Hematopoietic multipotent progenitor cell (in vitro differentiated cells): ENCODE data around the gene TBCC. TPM values are rescaled to one million over a fixed set of nuclear protein-coding genes. Genes with fewer than 3 reads are reported as not detected.

Experiments
- DNase-seq, 3 donors: peaks; one replicate each; pipeline ENCODE4 v3.0.0-alpha.2; 2011 to 2015; ENCODE audit warnings: low read depth in 2 of 3, low spot score in 2 of 3
- total RNA-seq: library from RNA; depleted of rRNA; stranded (reverse); fragments of >200 nt; gene quantifications from one replicate; pipeline ENCODE4 v1.2.3, GENCODE V29; 2012

The TBCC gene
- total RNA-seq, 1 donor = 57.4 TPM

DNA sequence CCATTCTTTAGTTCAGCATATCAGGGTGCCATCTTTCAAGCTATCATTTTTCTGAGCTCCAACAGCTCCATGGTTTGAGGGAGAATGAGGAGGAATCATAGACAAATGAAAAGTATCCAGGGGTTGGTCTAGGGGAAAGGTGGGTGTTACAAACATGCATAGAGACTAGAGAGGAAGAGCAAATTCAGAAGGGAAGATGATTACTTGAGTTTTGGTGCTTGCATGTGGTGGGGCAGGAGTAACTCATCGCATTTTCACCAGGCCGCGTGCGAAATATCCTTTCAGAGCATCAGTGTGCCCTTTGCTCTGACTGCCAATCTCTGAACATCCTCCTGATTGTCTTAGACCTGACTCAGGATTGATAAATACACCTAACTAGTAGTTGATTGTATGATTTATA lies 28.3 kb upstream of the TBCC start:
- DNase-seq = no peak

GRCh38 chr6:42771741-42772100 lies 25.8 kb upstream of the TBCC start:
- no peak for DNase-seq

DNA sequence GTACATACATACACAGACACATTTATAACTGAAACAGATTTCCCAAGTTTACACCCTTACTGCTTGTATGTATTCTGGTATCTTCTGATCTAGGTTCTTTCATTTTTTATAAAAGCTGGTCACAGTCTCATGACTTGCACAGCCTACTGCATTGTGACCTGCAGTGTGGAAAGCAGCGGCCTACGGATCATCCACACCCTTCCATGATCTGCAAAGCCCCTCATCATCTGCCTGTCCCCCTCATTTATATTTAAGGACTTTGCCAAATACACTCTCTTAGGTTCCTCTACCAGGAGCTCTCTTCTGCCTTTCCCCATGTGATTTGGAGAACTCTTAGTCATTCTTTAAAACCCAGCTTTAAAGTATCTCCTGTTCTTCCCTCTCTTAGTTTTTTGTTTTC lies 23.9 kb upstream of the TBCC start:
- no peak for DNase-seq

GRCh38 chr6:42769051-42769450 lies 23.1 kb upstream of the TBCC start:
- no peak for DNase-seq

GRCh38 chr6:42766163-42766670 lies 20.3 kb upstream of the TBCC start:
- no peak for DNase-seq

DNA sequence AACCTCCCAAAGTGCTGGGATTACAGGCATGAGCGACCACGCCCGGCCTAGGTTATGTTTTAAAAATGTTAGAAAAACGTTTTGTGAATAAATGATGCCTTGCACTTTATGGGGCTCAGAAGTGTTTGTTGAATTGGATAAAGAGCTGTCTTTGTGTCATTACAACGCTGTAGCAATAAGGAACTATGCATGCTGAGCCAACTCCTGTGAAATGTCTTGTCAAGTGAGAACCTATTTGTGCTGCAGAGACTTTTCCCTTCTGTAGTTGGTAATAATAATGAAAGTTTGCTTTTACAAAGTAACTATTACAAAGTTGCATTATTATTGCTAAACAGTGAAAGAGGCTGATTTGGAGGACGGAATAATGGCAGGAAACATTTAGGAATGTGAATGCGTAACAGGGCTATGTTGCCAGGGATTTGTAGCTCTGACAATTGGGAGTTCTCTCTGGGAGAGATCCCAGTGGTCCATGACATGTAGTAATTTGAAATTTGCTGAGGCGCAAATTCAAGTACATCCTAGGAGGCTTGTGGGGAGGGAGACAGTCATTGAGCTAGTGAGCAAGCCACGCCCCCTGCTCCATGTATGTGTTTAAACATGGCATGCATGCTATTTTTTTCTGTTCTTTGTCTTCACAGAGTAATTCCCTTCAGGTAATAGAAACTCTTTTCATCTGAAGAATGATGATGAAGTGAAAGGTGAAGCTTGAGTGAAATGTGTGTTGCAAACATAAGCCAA lies 19.2 kb upstream of the TBCC start:
- no peak for DNase-seq

DNA sequence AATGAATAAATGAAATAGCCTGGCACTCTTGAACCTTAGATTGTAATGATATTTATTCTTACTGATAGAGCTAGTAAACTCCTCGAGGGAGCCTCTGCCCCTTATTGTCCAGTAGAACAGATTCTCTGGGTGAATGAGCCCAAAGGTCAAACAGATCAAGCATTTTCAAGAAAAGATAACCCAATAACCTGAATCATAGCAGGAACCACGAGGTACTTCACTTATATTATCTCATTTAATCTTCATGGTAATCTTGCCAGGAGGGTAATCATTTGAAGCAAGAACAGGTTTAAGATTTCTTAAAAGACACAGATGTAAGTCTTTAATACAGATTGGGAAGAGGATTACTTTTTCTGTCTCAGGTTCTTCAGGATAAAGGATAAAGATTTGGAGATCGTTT lies 17.0 kb upstream of the TBCC start:
- DNase-seq = no peak

GRCh38 chr6:42762426-42762859 lies 16.5 kb upstream of the TBCC start:
- no peak for DNase-seq

- DNase-seq = no peak
Observed at GRCh38 chr6:42761287-42762067, 15.6 kb upstream of the TBCC start.

GRCh38 chr6:42758756-42759430 lies 13.0 kb upstream of the TBCC start:
- DNase-seq = no peak

DNA sequence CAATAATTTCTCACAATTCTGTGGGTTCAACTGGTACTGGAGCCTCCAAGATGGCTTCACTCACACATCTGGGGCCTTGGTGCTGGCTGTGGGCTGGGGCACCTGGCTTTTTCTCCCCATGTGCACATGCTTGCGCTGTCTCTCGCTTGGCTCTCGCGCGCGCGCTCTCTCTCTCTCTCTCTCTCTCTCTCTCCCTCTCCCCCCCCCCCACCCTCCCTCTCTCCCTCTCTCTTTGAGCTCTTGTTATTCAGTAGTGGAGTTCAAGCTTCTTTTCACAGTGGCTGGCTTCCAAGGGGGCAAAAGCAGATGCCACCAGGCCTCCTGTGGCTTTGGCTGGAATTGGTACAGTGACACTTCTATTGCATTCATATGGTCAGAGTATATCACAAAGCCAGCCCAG lies 10.8 kb upstream of the TBCC start:
- DNase-seq = no peak

DNA sequence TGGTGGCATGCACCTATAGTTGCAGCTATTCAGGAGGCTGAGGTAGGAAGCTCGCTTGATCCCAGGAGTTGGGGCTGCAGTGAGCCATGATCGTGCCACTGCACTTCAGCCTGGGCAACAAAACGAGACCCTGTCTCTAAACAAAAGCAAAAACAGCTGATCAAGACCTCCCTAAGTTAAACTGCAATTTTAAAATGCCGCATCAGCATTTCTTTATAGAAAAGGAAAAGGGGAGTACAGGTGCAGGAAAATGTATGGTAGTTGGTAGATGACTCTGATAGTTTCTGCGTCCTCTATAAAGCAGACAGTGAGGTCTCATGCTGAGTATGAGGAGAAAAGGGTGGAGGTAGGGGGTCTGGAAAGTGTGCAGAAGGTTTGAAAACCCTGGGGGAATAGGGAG lies 8.9 kb upstream of the TBCC start:
- no peak for DNase-seq

GRCh38 chr6:42751055-42751454 lies 5.2 kb upstream of the TBCC start:
- DNase-seq = no peak

GRCh38 chr6:42748203-42748898 lies 2.4 kb upstream of the TBCC start:
- no peak for DNase-seq

DNA sequence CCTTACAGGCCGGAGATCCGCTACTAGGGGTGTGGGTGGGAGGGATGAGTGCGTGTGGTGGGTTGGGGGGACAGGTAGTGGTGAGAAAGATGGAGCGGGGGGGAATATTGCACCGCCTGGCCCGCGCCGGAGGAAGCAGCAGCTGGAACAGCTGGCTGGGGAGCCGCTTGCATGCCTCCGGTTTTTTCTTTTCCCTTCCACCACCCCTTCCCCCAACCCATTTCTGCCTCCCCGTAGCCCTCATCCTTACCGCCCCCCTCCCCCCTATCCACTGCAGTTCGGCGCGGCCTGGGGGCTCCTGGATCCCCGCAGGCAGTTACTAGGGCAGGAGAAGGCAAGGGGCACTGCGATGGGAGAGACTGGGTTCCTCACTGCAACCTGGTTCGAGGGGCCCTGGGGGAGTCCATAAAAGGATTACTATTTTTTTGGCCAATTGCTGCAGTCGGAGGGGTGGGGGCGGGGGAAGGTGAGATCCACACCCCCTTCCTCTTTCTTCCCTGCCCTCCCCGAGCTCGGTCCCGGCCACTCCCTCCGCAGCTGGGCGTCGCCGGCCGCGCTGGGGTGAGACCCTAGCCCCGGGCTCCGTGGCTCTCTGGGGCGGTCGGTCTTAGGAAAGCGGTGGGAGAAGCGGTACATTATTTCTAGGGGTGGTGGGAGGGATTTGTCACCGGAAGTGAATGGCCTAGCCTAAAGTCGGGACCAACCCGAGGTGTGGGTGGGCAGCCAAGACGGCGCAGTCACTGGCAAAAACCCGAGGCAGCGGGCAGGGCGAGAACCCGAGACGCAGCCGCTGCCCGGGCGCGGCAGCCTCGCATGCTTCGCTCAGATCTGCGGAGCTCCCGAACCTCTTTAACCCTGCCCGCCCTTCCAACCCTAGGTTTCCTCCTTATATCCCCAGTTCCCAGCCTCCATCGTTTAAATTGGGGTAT lies 824 bp upstream of the TBCC start:
- DNase-seq = peak; percentile 64 to 97 (median 93)

DNA sequence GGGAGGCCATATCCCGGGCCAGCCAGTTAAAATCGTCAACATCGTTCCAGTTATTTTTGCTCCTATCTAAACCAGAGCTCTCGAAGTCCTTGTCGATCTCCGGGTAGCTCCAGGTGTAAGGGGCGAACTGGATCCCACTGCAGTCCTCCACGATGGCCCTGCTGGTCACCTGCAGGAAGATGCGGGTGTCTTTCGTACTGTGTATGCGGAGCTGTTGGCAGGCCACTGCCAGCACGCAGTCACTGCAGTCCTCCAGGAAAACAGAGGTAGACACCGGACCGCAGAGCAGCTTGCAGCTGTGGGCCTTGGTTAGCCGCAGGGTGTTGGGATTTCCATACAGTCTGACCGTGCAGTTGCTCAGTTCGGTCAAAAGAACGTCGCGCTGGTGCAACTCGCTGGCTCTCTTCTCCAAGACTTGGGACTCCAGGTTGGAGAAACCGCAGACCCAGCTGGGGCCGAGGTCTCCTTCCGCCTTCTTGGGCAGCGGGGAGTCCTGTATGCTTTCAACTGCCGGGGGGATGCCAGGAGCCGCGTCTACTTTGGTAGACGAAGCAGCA lies 742 bp downstream of the TBCC start:
- DNase-seq = peak in 2 of 3 donors; percentile 29 to 33

- no peak for DNase-seq
Observed at GRCh38 chr6:42744351-42744893, 1.5 kb downstream of the TBCC start.

DNA sequence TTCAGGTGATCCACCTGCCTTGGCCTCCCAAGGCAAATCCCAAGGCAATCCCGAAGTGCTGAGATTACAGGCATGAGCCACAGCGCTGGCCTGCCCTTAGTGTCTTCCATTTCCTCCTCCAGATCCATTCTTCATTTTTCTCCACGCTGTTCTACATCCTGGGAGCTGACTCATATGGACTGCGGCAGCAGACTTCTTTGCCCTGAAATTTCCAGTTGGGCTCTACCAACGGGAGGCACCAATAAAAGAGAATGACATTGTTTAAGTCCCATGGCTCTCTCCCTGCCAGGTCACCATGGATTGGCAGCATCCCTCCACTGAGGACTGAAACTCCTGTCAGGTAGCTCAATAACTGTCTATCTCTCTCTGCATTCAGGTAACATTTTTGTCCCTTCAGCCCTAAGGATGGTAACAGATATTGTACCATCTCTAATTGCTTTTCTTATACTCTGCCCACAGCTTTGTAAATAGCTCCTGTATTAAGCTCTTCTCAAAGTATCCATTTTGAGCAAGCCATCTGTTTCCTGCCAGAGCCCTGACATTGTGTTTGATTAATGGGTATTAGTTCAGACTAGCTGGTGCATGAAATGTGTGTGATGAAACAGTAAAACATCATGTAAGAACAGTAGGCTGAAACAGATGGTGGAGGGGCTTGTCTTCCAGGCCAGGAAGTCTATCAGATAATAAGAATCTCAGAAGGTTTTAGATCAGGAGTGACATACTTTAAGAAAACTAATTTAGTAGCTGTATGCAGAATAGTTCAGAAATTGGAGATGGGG lies 3.6 kb downstream of the TBCC start:
- DNase-seq = peak in 2 of 3 donors; percentile 74 to 90
